Measurements from ENCODE around the gene FNIP2.
"Not testable (repeated sequence)": the region's sequence is repeated elsewhere in the genome, so short reads cannot be mapped to it uniquely, and the experiment has no call there.

FNIP2 gene

GRCh38 chr4:158793021-158793420 is 24.2 kb downstream of the FNIP2 start:
- no peak for DNase-seq (ENCODE audit: low spot score)

- DNase-seq (ENCODE audit: low spot score): not testable (repeated sequence)
Measured at GRCh38 chr4:158793430-158793829, 24.6 kb downstream of the FNIP2 start.

- no peak for DNase-seq (ENCODE audit: low spot score)
Measured at GRCh38 chr4:158796370-158797140, 27.7 kb downstream of the FNIP2 start.

GRCh38 chr4:158798062-158798461 is 29.2 kb downstream of the FNIP2 start:
- DNase-seq (ENCODE audit: low spot score): no peak

- no peak for DNase-seq (ENCODE audit: low spot score)
Measured at GRCh38 chr4:158799013-158799770, 30.4 kb downstream of the FNIP2 start.

- DNase-seq (ENCODE audit: low spot score): no peak
Measured at GRCh38 chr4:158799856-158800255, 31.0 kb downstream of the FNIP2 start.

- DNase-seq (ENCODE audit: low spot score): no peak
Measured at GRCh38 chr4:158801066-158801465, 32.2 kb downstream of the FNIP2 start.

- DNase-seq (ENCODE audit: low spot score): no peak
Measured at GRCh38 chr4:158801677-158802076, 32.9 kb downstream of the FNIP2 start.

- no peak for DNase-seq (ENCODE audit: low spot score)
Measured at GRCh38 chr4:158802914-158803313, 34.1 kb downstream of the FNIP2 start.

GRCh38 chr4:158805635-158806471 is 37.0 kb downstream of the FNIP2 start:
- DNase-seq (ENCODE audit: low spot score): no peak

GRCh38 chr4:158807691-158808090 is 38.9 kb downstream of the FNIP2 start:
- DNase-seq (ENCODE audit: low spot score): no peak

GRCh38 chr4:158808399-158808798 is 39.6 kb downstream of the FNIP2 start:
- DNase-seq (ENCODE audit: low spot score): no peak

- not testable (repeated sequence) for DNase-seq (ENCODE audit: low spot score)
Measured at GRCh38 chr4:158809208-158809607, 40.4 kb downstream of the FNIP2 start.

- DNase-seq (ENCODE audit: low spot score): no peak
Measured at GRCh38 chr4:158809611-158810486, 41.0 kb downstream of the FNIP2 start.

GRCh38 chr4:158810487-158811215 is 41.8 kb downstream of the FNIP2 start:
- DNase-seq (ENCODE audit: low spot score): no peak

GRCh38 chr4:158811216-158811540 is 42.4 kb downstream of the FNIP2 start:
- no peak for DNase-seq (ENCODE audit: low spot score)

- DNase-seq (ENCODE audit: low spot score): no peak
Measured at GRCh38 chr4:158811704-158812103, 42.9 kb downstream of the FNIP2 start.

GRCh38 chr4:158812133-158812532 is 43.3 kb downstream of the FNIP2 start:
- DNase-seq (ENCODE audit: low spot score): no peak

- DNase-seq (ENCODE audit: low spot score): no peak
Measured at GRCh38 chr4:158812543-158812942, 43.7 kb downstream of the FNIP2 start.

- no peak for DNase-seq (ENCODE audit: low spot score)
Measured at GRCh38 chr4:158813113-158813512, 44.3 kb downstream of the FNIP2 start.

GRCh38 chr4:158814207-158814606 is 45.4 kb downstream of the FNIP2 start:
- no peak for DNase-seq (ENCODE audit: low spot score)
